ENCODE data around the gene SNAPC2. TPM values are rescaled to one million over a fixed set of nuclear protein-coding genes. Genes with fewer than 3 reads are reported as not detected.
A peak's percentile ranks its signal among the peaks of the same experiment; 100 is the strongest.

Gene SNAPC2
- total RNA-seq (2014; rRNA removed; shearing (Covaris generic)), result 23.5 and 27.0 TPM in 2 replicates

- DNase-seq (ENCODE audit: low spot score), result peak; percentile 94
These were observed at the start of gene SNAPC2 for GRCh38 chr19:7919610-7920518. TSS of gene SNAPC2 (plus strand) at chr19:7920338. CDS start at chr19:7920367, 29 bp downstream.

DNA sequence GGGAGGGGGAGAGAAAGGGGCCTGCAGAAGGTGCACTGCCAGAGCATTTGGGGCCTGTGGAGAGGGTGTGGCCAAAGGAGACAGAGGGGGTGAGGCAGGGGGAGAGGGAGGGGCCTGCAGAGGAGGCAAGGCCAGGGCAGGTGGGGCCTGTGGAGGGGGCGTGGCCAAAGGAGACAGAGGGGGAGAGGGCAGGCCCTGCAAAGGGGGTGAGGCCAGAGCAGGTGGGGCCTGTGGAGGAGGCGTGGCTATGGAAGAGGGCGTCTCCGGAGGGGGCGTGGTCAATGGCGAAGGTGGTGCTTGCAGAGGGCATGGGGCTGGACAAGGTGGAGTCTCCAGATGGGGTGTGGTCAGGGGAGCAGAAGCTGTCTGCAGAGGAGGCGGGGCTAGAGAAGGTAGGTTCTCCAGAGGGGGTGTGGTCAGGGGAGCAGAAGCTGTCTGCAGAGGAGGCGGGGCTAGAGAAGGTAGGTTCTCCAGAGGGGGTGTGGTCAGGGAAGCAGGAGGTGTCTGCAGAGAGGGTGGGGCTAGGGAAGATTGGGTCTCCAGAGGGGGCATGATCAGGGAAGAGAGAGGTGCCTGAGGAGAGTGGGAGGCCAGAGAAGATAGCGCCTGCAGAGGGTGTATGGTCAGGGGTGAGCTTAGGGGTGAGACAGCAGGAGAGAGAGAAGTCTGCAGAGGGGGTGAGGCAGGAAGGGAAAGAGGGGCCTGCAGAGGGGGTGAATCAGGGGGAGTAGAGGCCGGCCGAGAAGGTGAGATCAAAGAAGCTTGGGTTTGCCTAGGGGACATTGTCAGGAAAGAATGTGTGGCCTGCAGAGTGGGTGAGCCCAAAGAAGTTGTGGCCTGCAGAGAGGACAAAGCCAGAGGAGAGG is 49.3 kb upstream of the SNAPC2 start:
- peak; percentile 69 for DNase-seq (ENCODE audit: low spot score)

DNA sequence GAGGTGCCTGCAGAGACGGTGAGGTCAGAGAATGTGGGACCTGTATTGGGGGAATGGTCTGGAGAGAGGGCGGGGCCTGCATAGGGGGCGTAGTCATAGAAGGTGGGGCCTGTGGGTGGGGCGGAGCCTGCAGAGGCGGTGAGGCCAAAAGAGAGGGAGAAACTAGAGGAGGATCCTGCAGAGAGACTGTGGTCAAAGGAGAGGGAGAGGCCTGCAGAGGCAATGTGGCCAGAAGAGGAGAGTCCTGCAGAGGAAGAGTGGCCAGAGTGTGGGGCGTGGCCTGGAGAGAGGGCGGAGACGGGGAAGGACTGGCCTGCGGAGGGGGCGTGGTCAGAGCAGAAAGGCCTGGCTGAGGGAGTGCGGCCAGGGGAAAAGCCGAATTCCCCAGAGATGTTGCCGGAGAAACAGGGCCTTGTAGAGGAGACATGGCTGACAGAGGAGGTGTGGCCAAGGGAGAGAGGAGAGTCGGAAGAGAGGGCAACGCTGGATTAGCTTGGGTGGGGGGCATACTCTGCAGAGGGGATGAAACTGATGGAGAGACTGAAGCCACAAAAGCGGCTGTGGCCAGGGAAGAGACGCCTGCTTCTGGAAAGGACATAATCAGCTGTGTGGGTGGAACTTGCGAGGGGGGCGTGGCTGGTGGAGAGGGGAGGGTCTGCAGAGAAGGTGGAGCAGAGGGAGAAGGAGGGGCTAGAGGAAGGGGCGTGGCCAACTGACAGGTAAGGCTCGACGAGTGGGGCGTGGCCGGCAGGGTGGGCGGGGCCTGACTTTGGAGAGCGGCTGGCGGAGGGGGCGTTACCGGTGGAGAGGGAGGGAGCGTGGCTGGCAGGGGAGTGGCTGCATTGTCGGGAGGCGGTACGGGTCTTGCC is 48.5 kb upstream of the SNAPC2 start:
- DNase-seq (ENCODE audit: low spot score), result peak; percentile 89

- no peak for DNase-seq (ENCODE audit: low spot score)
These were observed 47.6 kb upstream of the SNAPC2 start for GRCh38 chr19:7872306-7873204.

GRCh38 chr19:7873304-7874075 is 46.6 kb upstream of the SNAPC2 start:
- no peak for DNase-seq (ENCODE audit: low spot score)

- no peak for DNase-seq (ENCODE audit: low spot score)
These were observed 45.9 kb upstream of the SNAPC2 start, which contains the start of gene PRR36 for GRCh38 chr19:7874076-7874896. TSS of gene PRR36 (minus strand) at chr19:7874390. CDS start at chr19:7873689, 701 bp downstream.

GRCh38 chr19:7874897-7875273 is 45.3 kb upstream of the SNAPC2 start:
- DNase-seq (ENCODE audit: low spot score), result no peak

DNA sequence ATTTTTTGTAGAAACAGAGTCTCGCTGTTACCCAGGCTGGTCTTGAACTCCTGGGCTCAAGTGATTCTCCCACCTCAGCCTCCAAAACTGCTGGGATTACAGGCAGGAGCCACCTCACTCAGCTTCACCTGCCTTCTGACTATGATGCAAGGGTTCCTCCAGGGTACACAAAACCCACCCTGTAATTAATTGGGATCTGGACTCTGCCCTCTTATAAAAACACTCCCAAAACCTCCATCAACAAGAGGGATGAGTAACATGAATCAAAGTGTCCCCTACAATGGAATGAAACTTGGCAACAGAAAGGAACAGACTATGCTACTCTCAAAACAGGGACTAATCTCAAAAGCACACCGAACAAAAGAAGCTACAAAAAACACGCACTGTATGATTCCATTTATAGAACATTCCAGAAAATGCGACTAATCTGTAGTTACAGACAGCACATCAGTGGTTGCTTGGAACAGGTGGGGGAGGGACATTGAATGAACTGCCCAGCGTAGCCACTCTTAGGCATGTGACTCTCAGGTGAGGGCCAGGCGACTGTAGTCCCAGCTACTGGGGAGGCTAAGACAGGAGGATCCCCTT is 42.8 kb upstream of the SNAPC2 start:
- no peak for DNase-seq (ENCODE audit: low spot score)

GRCh38 chr19:7879111-7879807 is 40.9 kb upstream of the SNAPC2 start:
- no peak for DNase-seq (ENCODE audit: low spot score)

GRCh38 chr19:7879836-7880235 is 40.3 kb upstream of the SNAPC2 start:
- DNase-seq (ENCODE audit: low spot score), result no peak

GRCh38 chr19:7881910-7882309 is 38.2 kb upstream of the SNAPC2 start:
- no peak for DNase-seq (ENCODE audit: low spot score)

DNA sequence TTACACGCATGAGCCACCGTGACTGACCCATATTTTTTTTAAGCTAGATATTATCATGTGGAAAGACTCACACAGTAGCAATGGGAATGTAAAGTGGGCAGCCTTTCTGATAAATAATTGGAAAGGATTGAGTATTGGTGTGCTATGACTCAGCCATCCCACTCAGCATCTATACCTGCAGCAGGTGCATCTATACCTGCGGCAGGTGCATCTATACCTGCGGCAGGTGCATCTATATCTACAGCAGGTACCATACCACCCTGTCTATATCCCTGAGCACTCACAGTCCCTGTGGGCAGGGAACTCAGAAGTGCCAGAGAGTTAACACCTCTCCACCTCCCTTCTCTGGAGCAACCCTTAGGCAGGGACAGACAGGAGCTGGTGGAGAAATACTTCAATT is 37.0 kb upstream of the SNAPC2 start:
- DNase-seq (ENCODE audit: low spot score), result no peak

DNA sequence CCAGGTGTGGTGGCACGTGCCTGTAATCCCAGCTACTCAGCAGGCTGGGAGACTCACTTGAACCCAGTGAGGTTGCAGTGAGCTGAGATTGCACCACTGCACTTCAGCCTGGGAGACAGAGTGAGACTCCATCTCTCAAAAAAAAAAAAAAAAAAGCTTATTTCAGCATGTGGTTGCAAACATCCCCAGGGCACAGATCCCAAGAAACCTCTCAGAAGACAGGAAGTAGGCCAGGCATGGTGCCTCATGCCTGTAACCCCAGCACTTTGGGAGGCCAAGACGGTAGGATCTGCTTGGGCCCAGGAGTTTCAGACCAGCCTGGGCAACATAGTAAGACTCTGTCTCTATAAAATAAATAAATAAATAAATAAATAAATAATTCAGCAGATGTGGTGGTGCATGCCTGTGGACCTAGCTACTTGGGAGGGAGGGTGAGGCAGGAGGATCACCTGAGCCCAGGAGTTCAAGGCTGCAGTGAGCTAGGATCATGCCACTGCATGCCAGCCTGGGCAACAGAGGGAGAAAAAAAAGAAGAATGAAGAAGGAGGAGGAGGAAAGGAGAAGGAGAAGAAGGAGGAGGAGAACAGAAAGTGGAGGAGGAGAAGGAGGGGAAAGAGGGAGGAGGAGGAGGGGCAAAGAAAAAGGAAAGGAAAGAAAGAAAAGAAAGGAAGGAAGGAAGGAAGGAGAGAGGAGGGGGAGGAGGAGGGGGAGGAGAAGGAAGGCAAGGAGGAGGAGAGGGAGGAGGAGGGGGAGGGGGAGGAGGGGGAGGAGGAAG is 36.2 kb upstream of the SNAPC2 start:
- DNase-seq (ENCODE audit: low spot score), result peak; percentile 61

DNA sequence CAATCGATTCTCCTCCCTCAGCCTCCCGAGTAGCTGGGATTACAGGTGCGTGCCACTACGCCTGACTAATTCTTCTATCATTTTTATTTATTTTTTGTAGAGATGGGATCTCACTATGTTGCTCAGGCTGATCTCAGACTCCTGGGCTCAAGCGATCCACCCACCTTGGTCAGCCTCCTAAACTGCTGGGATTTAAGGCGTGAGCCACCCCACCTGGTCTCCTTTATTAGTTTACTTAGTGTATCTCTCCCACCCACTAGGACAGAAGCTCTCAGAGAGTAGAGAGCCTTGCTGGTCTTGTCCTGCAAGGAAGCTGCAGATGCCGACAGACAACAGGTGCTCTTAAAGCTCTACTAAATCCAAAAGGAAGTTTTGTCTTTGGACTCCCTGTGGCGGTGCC is 34.3 kb upstream of the SNAPC2 start:
- DNase-seq (ENCODE audit: low spot score), result no peak

DNA sequence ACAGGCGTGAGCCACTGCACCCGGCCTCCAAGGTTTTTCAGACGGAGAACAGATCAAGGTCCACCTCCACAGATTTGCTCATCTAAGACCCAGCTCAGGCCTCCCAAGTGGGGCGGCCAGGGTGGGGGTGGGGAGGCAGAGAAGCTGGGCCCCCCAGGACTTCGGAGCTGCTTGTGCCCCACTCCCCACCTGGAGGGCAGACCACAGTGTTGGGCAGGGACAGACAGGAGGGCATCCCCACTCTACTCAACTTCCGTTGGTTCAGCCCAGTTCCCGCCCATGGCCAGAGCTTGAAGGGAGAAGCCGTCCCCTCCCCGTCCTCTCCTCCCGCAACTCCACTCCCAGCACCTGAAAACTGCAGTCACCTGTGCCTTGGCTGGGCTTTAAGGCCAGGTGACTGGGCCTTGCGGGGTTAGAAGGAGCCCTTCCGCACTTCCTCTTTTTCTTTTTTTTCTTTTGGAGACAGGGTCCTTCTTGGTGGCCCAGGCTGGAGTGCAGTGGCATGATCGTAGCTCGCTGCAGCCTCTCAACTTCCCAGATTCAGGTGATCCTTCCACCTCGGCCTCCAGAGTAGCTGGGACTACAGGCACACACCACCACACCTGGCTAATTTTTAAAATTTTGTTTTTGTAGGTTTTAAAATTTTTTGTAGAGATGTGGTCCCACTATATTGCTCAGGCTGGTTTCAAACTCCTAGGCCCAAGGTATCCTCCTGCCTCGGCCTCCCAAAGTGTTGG is 32.6 kb upstream of the SNAPC2 start:
- no peak for DNase-seq (ENCODE audit: low spot score)

DNA sequence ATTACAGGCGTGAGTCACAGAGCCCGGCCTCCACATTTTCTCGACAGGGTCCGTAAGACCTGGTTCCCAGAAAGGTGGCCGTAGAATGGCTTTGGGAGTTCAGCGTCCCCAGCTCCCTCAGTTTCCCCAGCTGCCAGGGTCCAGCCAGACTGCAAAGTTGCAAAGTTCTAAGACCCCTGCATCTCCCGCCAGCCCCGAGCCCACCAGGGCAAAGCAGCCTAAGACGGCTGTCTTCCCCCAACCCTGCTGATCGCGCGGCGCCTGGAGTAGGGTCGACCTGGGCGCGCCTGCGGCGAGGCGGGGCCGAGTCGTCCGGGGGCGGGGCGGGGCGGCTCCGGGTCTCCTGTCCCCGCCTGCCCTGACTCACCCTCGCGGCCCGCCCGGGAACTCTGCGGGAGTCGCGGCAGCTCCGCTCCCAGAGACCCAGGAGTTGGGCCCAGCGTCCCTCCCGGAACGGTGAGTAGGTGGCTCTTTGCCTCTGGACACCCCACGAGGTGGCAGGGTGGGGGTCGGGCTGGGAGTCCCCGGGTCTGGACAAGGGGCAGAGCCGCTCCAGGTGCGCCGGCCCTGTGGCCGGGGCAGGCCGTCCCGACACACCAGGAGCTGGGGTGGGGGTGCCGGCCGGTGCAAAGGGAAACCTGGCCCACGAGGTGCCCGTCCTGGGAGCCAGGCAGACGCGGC is 31.9 kb upstream of the SNAPC2 start, which contains the start of gene LRRC8E:
Gene LRRC8E, plus strand, starts transcription at position 366 of the 681 bp plus-strand sequence. CDS start 7,094 bp downstream, outside the sequence.
- no peak for DNase-seq (ENCODE audit: low spot score)
